Pancreas (tissue), 10 donors: ENCODE results near the gene IQGAP2. TPM values are rescaled to one million over a fixed set of nuclear protein-coding genes. Genes with fewer than 3 reads are reported as not detected.

Experiments
- ATAC-seq, 4 donors: fragments of 200-7000 bp; cut with Tn5 transposase; one replicate each; pipeline versions ENCODE4 v1.8.0 to v1.9.1; 2020; ENCODE audit warnings: mild to moderate bottlenecking in 4 of 4, moderate library complexity in 4 of 4
- DNase-seq, 6 donors: peaks; one replicate each; pipeline ENCODE4 v3.0.0-alpha.2; 2020
- FAIRE-seq: peaks from 2 replicates; lab custom pipeline; 2012; peaks lifted over from hg19 to GRCh38; lab: Jason Lieb, UNC
- H3K27ac ChIP-seq, 4 donors: fragments of 200-600 bp; sonication (generic); 1 replicate in 3 of 4; 2 replicates in 1 of 4; pipeline versions ENCODE4 v1.5.0 to v1.8.0; 2020
- H3K27me3 ChIP-seq, 4 donors: fragments of 200-600 bp; one replicate each; pipeline ENCODE4 v1.8.0; 2021
- H3K36me3 ChIP-seq, 3 donors: fragments of 200-600 bp; sonication (generic) in 1 of 3; one replicate each; pipeline versions ENCODE4 v1.5.0 to v1.8.0; 2020 to 2021
- H3K4me1 ChIP-seq, 3 donors: fragments of 200-600 bp; one replicate each; pipeline ENCODE4 v1.8.0; 2021
- H3K4me3 ChIP-seq, 4 donors: fragments of 200-600 bp; sonication (generic) in 2 of 4; one replicate each; pipeline versions ENCODE4 v1.5.0 to v1.8.0; 2020 to 2021
- H3K9me3 ChIP-seq, 4 donors: fragments of 200-600 bp; one replicate each; pipeline ENCODE4 v1.8.0; 2021
- WGBS, 2 donors: extraction: QIAGEN DNeasy Blood & Tissue Kit; methylation state at CpG; one replicate each; pipeline ENCODE4 v1.1.7; 2013; 5-methylcytosine and 5-hydroxymethylcytosine counted together
- intact Hi-C, 3 donors: fragments of 100-400 bp; cut with DNase I; formaldehyde crosslinking; loops; one replicate each; pipeline versions ENCODE4 v1.11.1 to v1.14.2; 2022
- polyA plus RNA-seq, 2 donors: library from polyadenylated mRNA; stranded (reverse); fragments of 200-250 nt; gene quantifications; one replicate each; pipeline ENCODE4 v1.2.3, GENCODE V29; 2013
- total RNA-seq, 6 donors: library from RNA; stranded (reverse); fragmentation: NEBNext Ultra II Directional in 4 of 6; extraction: Animal tissue kit (Norgen Biotek cat#: 25700) in 4 of 6; gene quantifications; one replicate each; pipeline versions ENCODE4 v1.2.1 to v1.2.4, GENCODE V29; 2021 to 2023
- TF ChIP-seq, protein P1 (sequence below), 4 donors: fragments of 200-600 bp; sonication (generic) in 3 of 4; IDR thresholded peaks; one replicate each; pipeline versions ENCODE4 v1.5.0 to v1.8.0; 2021; ENCODE audit warnings: antibody characterized with exemption in 4 of 4
- donor health status: healthy with polysubstance abuse.
- donor health status: DM: no; HTN: no; CAD: no; lungs with moderate emphysema.
- donor health status: DM: no; HTN: no; CAD: no.
- donor health status: control.
- donor health status: control.
- donor health status: Bipolar disorder and iron deficiency.
- donor health status: DM: yes; HTN: yes; CAD: no.
- donor health status: DM: no; HTN: no; CAD: no.
- donor health status: DM: no; HTN: no; CAD: no.
- donor health status: DM: yes; HTN: yes; CAD: no.

Gene IQGAP2
- total and polyA plus RNA-seq, 8 donors: 14.4 to 54.0 (median 35.2) TPM

DNA sequence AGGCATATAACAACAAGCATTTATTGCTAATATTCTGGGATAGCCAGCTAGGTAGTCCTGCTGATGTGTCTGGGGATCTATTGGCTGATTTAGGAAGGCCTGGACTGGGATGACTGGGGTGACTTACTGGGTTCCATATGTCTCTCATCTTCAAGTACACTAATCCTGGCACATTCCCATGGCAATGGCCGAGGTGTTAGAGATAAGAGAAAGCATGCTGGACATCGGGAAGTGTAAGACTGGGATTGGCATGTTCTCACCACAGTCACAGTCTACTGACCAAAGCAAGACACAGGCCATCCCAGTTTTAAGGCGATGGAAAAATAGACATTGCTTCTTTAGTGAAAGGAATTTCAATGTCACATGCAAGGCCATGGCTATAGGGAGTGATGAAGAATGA lies 342.6 kb downstream of the IQGAP2 start:
- ATAC-seq (no peak), FAIRE-seq (no peak), DNase-seq (no peak)
- Histone ChIP-seq H3K4me3 (no peak overlapping the region), H3K27ac (no peak overlapping the region), H3K36me3 (no peaks in the 10 kb centered on the region), H3K9me3 (no peaks in the 10 kb centered on the region), H3K27me3 (no peaks in the 10 kb centered on the region), H3K4me1 (no peaks in the 10 kb centered on the region)
- intact Hi-C loops: no loop called here
- WGBS, 2 donors: 38 to 58% methylated on average over 3 of the region's 3 CpGs
- TF ChIP-seq, protein P1, sequence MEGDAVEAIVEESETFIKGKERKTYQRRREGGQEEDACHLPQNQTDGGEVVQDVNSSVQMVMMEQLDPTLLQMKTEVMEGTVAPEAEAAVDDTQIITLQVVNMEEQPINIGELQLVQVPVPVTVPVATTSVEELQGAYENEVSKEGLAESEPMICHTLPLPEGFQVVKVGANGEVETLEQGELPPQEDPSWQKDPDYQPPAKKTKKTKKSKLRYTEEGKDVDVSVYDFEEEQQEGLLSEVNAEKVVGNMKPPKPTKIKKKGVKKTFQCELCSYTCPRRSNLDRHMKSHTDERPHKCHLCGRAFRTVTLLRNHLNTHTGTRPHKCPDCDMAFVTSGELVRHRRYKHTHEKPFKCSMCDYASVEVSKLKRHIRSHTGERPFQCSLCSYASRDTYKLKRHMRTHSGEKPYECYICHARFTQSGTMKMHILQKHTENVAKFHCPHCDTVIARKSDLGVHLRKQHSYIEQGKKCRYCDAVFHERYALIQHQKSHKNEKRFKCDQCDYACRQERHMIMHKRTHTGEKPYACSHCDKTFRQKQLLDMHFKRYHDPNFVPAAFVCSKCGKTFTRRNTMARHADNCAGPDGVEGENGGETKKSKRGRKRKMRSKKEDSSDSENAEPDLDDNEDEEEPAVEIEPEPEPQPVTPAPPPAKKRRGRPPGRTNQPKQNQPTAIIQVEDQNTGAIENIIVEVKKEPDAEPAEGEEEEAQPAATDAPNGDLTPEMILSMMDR (IDR thresholded peaks at IDR 0.05): no peak

DNA sequence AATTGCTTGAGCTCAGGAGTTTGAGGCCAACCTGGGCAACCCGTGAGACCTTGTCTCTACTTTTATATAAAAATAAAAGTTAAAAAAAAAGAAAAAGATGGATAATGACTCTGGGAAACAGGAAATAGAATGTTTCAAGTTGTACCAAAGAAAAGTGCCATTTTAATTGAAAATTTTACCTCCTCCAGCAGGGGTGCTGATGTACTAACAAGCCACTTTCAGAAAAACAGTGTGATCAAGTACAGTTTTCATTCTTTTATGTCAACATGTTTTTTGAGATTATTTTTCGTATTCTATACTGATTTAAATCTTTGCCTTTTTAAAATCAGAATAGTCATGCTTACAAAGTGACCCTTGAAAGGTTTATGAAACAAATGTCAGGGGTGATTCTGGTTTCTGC lies 343.6 kb downstream of the IQGAP2 start:
- no peak overlapping the region for H3K4me3 ChIP-seq
- TF ChIP-seq, protein P1 (IDR thresholded peaks at IDR 0.05): no peak
- ATAC-seq: no peak
- FAIRE-seq: no peak
- 70 to 86% methylated on average over 2 of the region's 2 CpGs for whole genome bisulfite sequencing, 2 donors
- no peaks in the 10 kb centered on the region for H3K4me1 ChIP-seq
- no peaks in the 10 kb centered on the region for H3K36me3 ChIP-seq
- H3K27ac ChIP-seq: no peak overlapping the region
- intact Hi-C loops: no loop called here
- H3K9me3 ChIP-seq: no peaks in the 10 kb centered on the region
- no peak for DNase-seq
- H3K27me3 ChIP-seq: no peaks in the 10 kb centered on the region

DNA sequence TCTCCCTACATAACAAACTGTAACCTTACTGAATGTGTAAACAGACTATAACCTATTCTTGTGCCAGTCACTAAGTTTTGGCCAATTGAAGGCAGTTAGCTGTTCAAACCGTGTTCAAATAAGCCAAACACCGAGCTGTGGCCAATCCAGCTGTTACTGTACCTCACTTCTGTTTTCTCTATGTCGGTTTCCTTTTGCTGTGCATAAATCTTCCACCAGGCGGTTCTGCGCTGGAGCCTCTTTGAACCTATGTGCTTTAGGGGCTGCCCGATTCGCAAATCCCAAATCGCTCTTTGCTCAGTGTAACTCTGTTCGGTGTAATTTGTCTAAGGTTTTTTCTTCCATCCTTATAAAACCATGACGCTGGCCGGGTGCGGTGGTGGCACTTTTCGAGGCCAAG lies 344.6 kb downstream of the IQGAP2 start:
- ATAC-seq (no peak), FAIRE-seq (no peak), DNase-seq (no peak)
- no peak overlapping the region for H3K4me3 ChIP-seq
- H3K4me1 ChIP-seq: no peaks in the 10 kb centered on the region
- intact Hi-C loops: no loop called here
- WGBS, 2 donors: 88 to 89% methylated on average over 13 of the region's 13 CpGs
- H3K27ac ChIP-seq: no peak overlapping the region
- no peaks in the 10 kb centered on the region for H3K9me3 ChIP-seq
- no peaks in the 10 kb centered on the region for H3K27me3 ChIP-seq
- no peaks in the 10 kb centered on the region for H3K36me3 ChIP-seq
- TF ChIP-seq, protein P1 (IDR thresholded peaks at IDR 0.05): no peak

- TF ChIP-seq, protein P1 (IDR thresholded peaks at IDR 0.05): no peak
- Histone ChIP-seq H3K9me3 (no peaks in the 10 kb centered on the region), H3K27ac (no peak overlapping the region), H3K4me3 (no peak overlapping the region), H3K36me3 (no peaks in the 10 kb centered on the region), H3K4me1 (no peaks in the 10 kb centered on the region), H3K27me3 (no peaks in the 10 kb centered on the region)
- no peak for FAIRE-seq
- ATAC-seq: no peak
- 79 to 85% methylated on average over 5 of the region's 5 CpGs for WGBS, 2 donors
- intact Hi-C loops: no loop called here
- DNase-seq: no peak
Observed at GRCh38 chr5:76751291-76751690, 348.2 kb downstream of the IQGAP2 start.

GRCh38 chr5:76754668-76755078 lies 351.6 kb downstream of the IQGAP2 start:
- H3K9me3 ChIP-seq: no peaks in the 10 kb centered on the region
- intact Hi-C loops: no loop called here
- no peak overlapping the region for H3K4me3 ChIP-seq
- FAIRE-seq: no peak
- H3K27ac ChIP-seq: no peak overlapping the region
- TF ChIP-seq, protein P1 (IDR thresholded peaks at IDR 0.05): no peak
- no peak for DNase-seq
- WGBS, 2 donors: 59 to 65% methylated on average over 3 of the region's 3 CpGs
- no peaks in the 10 kb centered on the region for H3K27me3 ChIP-seq
- ATAC-seq: no peak
- no peaks in the 10 kb centered on the region for H3K36me3 ChIP-seq
- H3K4me1 ChIP-seq: no peaks in the 10 kb centered on the region
